ENCODE results near the gene RASSF5.
A peak's percentile ranks its signal among the peaks of the same experiment; 100 is the strongest.
"Not testable (repeated sequence)": the region's sequence is repeated elsewhere in the genome, so short reads cannot be mapped to it uniquely, and the experiment has no call there.

RASSF5 gene

DNA sequence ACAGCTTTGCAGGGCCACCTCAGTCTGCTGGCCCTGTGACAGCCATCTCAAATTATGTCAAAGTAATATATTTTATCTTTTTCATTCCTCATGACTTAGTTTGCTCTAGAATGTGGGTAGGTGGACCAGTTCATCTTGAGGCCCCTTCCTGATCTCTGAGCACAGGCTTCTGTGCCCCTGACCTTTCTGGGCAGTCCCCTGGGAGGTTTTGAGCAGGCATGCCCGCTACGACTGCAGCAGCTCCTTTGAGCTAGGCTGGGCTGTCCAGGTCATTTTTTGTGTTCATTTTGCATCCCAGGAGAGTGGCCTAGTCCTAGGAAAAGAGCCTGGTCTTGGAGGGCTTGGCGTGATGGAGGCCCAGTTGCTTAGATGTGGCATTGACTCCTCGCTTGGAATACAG lies 62.2 kb downstream of the RASSF5 start:
- DNase-seq (ENCODE audit: low read depth): no peak

- no peak for DNase-seq (ENCODE audit: low read depth)
Measured at GRCh38 chr1:206570529-206570928, 63.2 kb downstream of the RASSF5 start.

GRCh38 chr1:206572835-206573234 lies 65.5 kb downstream of the RASSF5 start:
- DNase-seq (ENCODE audit: low read depth): no peak

DNA sequence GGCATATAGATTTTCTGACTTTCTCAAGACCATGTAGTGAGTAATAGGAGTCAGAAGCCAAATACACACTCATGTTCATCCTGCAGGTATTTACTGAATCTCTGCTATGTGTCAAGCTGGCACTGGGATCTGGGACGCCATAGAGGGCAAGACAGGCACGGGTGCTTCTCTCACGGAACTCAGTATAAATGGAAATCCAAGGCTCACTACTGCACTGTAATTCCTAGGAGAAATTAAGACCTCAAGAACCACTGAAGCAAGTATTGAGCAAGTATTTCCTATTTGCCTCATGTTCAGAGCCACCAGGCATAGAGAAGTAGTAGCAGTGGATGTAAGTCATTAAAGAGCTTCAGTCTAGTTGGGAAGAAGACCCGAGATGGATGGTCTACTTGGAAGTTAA lies 66.0 kb downstream of the RASSF5 start:
- DNase-seq (ENCODE audit: low read depth): no peak

- no peak for DNase-seq (ENCODE audit: low read depth)
Measured at GRCh38 chr1:206573762-206574161, 66.4 kb downstream of the RASSF5 start.

- peak; percentile 84 for DNase-seq (ENCODE audit: low read depth)
Measured at GRCh38 chr1:206575165-206575893, 68.0 kb downstream of the RASSF5 start.

DNA sequence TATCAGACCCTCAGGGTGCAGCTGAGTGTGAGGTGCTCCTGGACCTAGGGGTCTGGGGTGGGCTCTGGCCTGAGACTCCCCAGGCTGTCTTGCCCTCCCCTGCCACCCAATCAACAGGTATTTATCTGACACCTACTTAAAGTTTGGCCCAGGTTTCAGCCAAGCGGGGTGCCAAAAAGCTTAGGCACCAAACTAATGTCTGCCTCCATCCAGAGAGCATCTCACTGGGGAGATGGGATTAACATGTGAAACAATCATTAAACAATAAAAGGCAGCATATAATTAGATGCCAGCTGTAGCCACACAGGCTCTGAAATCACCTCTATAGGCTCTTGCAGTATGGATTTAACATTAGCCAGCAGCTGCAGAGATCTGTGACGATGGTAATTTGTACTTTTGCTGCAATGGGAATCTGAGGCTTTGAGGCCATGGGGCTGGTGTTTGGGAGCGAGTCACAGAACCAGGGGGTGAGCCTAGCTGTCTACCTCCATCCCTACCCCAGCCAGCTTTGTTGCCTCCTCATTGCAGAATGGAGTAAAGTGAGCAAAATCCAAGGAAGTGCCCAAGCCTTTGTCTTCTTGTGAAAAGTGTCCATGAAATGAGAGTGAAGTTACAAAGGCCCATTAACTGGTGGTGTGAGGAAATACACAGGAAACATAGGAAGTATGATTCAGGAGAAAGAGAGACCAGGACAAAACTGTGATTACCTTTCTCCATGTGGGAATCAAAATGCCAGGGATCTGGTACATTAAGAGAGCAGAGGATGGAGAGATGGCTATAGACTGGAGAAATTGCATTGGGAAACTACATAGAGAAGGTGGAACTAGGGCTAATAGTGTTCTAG lies 68.8 kb downstream of the RASSF5 start:
- DNase-seq (ENCODE audit: low read depth): no peak

- no peak for DNase-seq (ENCODE audit: low read depth)
Measured at GRCh38 chr1:206577626-206578025, 70.3 kb downstream of the RASSF5 start.

GRCh38 chr1:206578068-206578977 lies 71.0 kb downstream of the RASSF5 start:
- no peak for DNase-seq (ENCODE audit: low read depth)

- DNase-seq (ENCODE audit: low read depth): no peak
Measured at GRCh38 chr1:206578978-206579374, 71.6 kb downstream of the RASSF5 start.

GRCh38 chr1:206579747-206580437 lies 72.6 kb downstream of the RASSF5 start:
- DNase-seq (ENCODE audit: low read depth): peak; percentile 74

DNA sequence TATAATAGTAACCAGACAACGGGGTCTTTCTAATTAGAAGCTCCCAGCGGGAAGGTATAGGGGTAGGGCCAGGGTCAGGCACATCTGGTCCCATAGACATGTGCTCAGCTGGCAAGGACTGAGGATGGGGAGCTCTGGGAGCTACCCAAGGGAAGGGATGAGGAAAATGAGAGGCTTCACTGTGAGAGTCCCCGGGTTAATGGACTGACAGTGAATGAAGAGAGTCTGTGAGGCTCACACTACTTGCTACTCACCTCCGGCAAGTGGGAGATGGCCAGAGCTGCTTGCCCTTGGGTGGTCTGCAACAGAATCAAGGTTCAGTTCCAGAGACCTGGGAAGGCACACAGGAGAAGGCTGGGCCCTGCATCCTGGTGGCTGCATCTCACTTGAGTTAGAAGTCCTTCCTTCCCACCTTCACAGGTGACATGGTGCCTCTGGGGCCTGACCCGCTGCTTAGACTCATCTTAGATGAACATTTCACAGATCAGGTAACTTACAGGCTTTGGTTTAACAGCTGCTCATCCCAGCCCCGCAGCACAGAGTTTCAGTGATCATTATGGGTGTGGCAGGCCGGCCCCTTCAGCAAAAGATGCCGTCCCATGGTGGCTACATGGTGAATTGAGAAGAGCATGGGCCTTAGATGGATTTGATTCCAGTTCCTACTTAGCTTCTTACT lies 73.2 kb downstream of the RASSF5 start:
- DNase-seq (ENCODE audit: low read depth): no peak

- DNase-seq (ENCODE audit: low read depth): not testable (repeated sequence)
Measured at GRCh38 chr1:206581114-206581497, 73.8 kb downstream of the RASSF5 start.

DNA sequence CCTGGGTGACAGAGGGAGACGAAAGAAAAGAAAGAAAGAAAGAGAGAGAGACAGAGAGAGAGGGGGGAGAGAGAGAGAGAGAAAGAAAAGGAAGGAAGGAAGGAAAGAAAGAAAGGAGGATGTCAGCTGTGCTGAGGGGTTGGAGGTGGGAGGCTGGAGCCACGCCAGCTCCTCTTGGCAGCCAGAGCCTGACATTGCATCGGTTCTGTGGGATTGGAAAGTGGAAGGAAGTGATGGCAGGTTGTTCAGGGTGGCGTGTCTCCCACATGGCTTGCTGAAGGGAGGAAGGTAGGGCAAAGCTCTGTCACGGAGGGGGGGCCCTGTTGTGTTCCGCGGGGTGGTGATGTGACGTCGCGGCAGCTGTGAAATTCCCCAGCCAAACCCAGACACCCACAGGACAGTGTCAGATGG lies 74.2 kb downstream of the RASSF5 start:
- DNase-seq (ENCODE audit: low read depth): no peak

GRCh38 chr1:206582537-206582936 lies 75.2 kb downstream of the RASSF5 start:
- DNase-seq (ENCODE audit: low read depth): no peak

DNA sequence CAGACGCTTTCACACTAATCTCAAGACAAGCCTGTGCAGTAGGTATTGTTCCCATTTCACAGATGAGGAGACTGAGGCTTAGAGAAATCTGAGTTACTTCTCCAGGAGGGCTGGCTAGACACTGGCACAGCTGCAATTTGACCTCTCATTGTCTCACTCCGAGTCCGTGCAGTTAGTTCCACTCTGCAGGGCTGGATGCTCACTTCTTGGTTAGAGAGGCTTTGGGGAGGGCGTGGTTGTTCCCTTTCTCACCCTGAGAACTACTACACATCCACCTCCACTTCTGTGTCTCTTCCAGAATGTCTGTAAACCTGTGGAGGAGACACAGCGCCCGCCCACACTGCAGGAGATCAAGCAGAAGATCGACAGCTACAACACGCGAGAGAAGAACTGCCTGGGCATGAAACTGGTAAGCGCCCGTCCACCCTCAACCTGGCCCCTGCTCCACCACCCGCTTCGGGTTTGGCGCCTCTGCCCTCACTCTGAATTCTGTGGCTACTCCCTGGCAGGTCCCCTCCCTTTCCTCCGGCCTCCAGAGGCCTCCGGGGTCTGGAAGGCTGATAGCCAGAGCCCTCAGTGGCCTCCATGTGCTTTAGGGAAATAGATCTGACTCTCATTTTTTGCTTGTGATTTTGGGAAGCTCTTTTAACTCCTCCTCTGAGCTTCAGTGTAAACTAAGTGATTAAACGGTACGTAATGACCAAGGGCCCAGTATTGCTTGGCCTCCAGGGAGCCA lies 75.8 kb downstream of the RASSF5 start:
- no peak for DNase-seq (ENCODE audit: low read depth)

DNA sequence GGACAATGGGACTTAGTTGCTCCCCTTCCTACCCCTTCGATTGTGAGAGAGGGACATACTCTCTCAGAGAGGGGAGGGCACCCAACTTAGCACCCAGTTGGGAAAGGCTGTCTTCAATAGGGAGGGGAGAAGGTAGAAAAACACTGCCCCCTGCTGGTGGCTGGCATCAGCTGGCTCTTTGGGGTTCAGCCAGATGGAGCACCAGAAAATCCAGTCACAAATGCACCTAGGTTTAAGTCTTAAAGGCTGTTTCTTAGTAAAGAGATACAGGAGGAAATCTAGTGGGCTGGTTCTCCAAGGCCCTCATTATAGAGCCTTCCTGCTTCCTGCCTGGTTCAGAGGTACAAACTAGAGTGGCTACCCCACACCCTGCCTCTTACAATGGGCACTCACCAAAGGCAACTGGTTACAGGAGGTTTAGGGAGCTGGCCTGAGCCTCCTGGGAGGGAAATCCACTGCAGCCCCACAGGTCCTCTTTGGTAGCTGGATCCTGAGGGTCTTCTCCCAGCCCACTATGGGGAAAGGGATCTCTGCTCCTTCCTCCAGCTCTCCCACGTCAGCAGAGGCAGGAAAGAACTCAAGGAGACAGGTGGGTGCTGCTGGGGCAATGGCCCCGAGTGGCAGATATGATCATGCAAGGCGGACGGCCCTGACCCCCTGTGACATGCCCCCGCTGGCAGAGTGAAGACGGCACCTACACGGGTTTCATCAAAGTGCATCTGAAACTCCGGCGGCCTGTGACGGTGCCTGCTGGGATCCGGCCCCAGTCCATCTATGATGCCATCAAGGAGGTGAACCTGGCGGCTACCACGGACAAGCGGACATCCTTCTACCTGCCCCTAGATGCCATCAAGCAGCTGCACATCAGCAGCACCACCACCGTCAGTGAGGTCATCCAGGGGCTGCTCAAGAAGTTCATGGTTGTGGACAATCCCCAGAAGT lies 76.6 kb downstream of the RASSF5 start:
- peak; percentile 69 for DNase-seq (ENCODE audit: low read depth)

DNA sequence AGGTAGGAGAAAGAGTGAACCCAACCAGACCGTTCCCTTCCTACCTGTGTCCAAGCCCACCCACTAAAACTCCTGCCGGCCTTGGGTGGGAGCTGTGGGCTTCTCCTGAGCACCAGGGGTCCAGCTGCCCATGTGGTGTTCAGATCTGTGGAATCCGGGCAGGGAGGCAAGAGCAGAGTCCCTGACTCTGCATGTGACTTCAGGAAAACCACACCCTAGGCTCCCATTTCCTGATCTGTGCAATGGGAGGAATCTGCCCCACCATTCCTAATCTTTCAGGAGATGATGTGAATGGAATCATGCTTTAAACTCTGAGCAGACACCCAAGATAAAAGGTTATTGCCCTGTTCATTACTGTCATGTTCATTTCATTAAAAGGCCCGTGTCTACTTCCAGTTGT lies 77.4 kb downstream of the RASSF5 start:
- no peak for DNase-seq (ENCODE audit: low read depth)

Data from CMK (cell line).